Measurements from ENCODE around the gene AGBL2.
"Not testable (repeated sequence)": the region's sequence is repeated elsewhere in the genome, so short reads cannot be mapped to it uniquely, and the experiment has no call there.

The AGBL2 gene

GRCh38 chr11:47689480-47689879 is 25.7 kb downstream of the AGBL2 start:
- no peak for DNase-seq

DNA sequence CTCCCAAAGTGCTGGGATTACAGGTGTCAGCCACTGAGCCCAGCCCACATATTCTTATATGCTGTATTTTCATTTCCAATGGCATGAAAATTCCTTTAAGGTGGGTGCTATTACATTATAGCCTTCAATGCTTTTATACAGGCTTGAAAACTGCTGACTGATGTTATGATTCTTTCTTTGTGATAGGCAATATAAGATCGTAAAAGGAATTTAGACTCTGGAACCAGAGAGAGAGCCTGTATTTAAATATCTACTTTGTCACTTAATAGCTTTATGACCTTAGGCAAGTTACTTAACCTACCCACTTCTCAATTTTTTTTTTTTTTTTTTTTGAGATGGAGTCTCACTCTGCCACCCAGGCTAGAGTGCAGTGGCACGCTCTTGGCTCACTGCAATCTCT is 26.2 kb downstream of the AGBL2 start:
- DNase-seq = no peak

- DNase-seq = no peak
Measured at GRCh38 chr11:47688111-47688510, 27.1 kb downstream of the AGBL2 start.

- not testable (repeated sequence) for DNase-seq
Measured at GRCh38 chr11:47686704-47687103, 28.5 kb downstream of the AGBL2 start.

- no peak for DNase-seq
Measured at GRCh38 chr11:47686151-47686550, 29.0 kb downstream of the AGBL2 start.

DNA sequence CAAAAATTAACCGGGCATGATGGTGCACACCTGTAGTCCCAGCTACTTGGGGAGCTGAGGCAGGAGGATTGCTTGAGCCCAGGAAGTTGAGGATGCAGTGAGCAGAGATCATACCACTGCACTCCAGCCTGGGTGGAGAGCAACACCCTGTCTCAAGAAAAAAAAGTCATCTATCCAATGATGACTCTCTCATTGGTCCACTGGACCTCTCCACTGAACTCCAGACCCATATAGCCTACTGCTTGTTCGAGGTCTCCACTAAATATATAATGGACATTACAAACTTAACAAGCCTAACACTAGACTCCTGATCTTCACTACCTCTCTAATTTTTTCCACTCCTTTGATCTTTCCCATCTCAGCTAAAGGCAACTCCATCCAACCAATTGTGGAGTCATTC is 39.3 kb downstream of the AGBL2 start:
- DNase-seq = no peak

- no peak for DNase-seq
Measured at GRCh38 chr11:47672283-47672730, 42.9 kb downstream of the AGBL2 start.

- DNase-seq = no peak
Measured at GRCh38 chr11:47669856-47670255, 45.3 kb downstream of the AGBL2 start.

- DNase-seq = no peak
Measured at GRCh38 chr11:47668665-47669064, 46.5 kb downstream of the AGBL2 start.

GRCh38 chr11:47667555-47667954 is 47.6 kb downstream of the AGBL2 start:
- no peak for DNase-seq

DNA sequence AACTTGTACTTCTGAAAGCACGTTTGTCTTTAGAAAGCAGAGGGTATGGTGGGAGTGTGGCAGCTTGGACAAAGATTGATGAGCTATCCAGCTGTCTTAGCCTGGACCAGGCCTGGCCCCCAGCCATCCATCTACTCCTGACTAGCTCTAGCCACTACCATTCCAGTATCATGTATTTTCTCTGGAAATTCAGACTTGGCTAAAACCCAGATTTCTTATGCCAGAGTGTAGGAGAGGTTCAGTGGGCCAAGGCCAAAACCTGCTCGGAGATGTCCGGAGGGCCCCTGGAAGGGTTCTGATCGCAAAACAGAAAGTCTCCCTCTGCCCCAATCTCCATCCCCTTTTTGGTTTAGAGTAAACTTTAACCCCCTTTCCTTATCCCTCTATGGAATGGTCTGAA is 48.0 kb downstream of the AGBL2 start:
- no peak for DNase-seq

- DNase-seq = not testable (repeated sequence)
Measured at GRCh38 chr11:47664936-47665335, 50.2 kb downstream of the AGBL2 start.

- no peak for DNase-seq
Measured at GRCh38 chr11:47661245-47661644, 53.9 kb downstream of the AGBL2 start.

GRCh38 chr11:47659276-47659675 is 55.9 kb downstream of the AGBL2 start:
- DNase-seq = no peak

DNA sequence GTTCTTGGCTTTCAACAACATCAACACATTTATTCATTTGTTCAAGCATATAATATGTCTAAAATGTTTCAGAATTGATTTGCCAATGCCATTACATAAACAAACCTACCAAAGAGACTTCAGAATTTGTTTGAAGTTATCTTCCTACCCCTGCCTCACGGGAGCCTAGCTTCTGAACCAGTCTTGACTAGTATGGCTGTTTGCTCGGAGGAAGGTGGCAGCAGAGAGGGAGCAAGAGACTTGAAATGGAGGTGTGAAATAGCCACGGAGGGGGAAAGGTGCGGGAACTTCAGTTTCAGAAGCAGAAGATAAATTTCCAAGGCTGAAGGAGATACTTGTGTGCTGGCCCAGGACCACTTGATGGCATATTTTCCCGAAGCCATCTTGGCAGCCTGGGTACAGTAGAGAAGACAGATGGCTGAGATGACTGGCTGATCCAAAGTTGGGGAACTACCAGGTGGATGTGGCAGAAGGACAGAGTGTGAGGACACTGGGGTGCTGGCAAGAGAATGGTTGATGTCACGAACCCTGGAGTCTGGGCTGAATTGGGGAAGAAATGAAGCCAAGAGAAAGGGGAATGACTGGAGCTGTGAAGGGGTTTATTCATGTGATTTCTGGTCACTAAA is 58.8 kb downstream of the AGBL2 start:
- no peak for DNase-seq

DNA sequence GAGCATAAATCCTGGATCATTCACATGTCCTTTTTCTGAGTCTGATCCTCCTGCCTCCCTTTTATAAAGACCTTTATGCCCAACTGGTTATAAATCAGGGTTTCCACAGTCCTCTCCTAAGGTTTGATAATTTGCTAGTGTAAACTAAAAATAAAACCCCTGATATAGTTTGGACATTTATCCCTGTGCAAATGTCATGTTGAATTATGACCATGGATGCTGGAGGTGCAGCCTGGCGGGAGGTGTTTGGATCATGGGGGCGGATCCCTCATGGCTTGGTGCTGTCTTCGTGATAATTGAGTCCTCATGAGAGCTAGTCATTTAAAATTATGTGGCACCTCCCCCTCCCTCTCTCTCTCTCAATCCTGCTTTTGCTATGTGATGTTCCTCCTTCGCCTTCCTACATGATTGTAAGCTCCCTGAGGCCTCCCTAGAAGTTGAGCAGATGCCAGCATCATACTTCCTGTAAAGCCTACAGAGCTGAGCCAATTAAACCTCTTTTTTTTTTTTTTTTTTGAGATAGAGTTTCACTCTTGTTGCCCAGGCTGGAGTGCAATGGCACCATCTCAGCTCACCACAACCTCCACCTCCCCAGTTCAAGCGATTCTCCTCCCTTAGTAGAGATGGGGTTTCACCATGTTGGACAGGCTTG is 63.2 kb downstream of the AGBL2 start:
- DNase-seq = no peak

DNA sequence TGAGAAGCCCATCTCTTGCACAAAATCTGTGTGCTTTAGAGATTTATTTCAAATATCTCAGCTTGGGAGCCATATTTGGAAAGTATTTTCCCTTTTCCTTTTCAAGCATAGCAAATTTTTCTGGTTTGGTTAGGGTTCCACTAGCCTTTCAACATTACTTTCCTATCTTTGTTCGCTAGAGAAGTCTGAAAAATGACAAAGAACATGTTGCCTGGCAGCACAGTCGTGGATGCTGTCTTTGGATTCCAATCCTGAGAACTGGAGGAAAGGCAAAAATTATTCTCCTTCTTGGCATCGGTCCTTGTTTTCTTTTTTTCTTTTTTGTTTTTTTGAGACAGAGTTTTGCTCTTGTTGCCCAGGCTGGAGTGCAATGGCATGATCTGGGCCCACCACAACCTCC is 65.9 kb downstream of the AGBL2 start:
- no peak for DNase-seq

DNA sequence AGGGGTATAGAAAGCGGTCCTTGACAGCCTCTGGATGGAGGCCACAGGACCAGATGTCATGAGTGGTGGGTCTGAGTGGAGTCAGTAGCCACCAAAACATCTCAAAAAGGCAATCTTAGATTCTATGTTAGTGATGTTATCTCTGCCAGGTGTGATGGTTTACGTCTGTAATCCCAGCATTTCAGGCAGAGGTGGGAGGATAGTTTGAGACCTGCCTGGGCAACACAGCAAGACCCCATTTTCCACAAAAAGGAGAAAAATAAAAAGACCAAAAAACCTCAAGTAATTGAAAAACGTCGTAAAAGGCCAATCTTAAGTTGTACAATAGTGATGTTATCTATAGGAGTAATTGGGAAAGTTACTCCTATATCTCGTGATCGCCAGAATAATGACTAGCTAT is 69.2 kb downstream of the AGBL2 start:
- DNase-seq = no peak

DNA sequence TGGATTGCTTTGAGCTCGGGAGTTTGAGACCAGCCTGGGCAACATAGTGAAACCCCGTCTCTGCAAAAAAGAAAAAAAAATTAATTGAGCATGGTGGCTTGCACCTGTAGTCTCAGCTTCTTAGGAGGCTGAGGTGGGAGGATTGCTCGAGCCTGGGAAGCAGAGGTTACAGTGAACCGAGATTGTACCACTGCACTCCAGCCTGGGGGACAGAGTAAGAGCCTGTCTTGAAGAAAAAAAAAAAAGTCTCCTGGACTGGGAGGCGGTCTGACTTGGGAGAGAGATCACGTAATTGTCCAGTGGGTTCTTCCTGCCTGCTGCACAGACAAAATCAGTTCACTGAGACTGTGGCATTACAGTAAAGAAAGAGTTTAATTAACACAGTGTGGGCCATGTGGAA is 69.7 kb downstream of the AGBL2 start:
- no peak for DNase-seq

DNA sequence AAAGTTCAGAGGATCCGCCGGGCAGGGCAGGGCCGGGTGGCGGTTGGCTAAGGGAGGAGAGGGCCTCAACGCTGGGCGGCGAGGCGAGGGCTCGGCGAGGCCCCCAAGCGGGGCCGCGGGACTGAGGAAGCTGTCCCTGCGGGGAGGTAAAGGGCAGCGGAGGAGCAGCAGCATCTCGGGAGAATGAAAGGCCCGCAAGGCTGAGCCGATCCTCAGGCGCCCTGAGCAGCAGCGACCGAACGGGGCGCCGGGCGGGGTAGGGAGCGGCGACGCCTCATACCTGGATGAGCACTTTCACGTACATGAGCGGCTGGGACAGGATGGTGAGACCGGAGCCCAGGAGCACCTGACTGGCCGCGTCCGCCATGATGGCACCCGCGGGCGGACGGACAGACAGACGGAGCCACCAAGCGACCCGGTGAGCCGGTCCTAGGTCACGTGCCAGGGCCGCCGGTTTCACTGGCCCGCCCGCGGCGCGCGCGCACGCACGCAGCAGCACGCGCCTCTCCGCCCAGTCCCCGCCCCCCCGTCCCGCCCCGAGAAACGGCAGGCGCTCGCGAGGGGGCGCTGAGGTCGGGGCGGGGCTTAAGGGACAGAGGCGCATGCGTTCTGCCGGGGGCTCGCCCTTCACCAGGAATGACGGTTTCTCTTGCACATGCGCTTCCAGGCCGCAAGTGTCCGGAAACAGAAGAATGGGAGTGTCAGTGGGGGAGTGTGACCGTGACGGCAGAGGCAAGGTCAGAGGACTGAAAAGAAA is 72.9 kb downstream of the AGBL2 start, which contains the start of gene MTCH2:
MTCH2 (minus strand) TSS at position 461 of the 757 bp plus-strand sequence; CDS start at position 367, 94 bp downstream.
- peak; percentile 97 for DNase-seq

- no peak for DNase-seq
Measured at GRCh38 chr11:47641600-47642098, 73.5 kb downstream of the AGBL2 start.

DNA sequence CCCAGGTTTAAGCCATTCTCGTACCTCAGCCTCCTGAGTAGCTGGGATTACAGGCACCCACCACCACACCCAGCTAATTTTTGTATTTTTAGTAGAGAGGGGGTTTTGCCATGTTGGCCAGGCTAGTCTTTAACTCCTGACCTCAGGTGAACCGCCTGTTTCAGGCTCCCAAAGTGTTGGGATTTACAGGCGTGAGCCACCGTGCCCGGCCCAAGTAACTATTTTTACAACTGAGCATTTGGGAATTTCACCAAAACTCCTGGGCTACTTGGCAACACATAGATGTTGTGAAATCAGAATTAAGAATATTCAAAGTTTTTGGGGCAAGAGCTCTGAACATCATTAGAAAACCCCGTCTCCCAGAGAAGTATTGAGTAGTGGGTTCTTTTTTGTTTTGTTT is 74.7 kb downstream of the AGBL2 start:
- not testable (repeated sequence) for DNase-seq

GRCh38 chr11:47636331-47636730 is 78.8 kb downstream of the AGBL2 start:
- DNase-seq = not testable (repeated sequence)
